GM21737 (cell line): Measurements from ENCODE around the gene EHD2.
"Not testable (repeated sequence)": the region's sequence is repeated elsewhere in the genome, so short reads cannot be mapped to it uniquely, and the experiment has no call there.

Experiments used
- ATAC-seq: cut with Tn5 transposase; IDR thresholded peaks from one replicate; pipeline ENCODE4 v1.9.1; 2021; ENCODE audit warnings: mild to moderate bottlenecking, moderate library complexity; ENCODE audit not compliant: unreplicated experiment

EHD2 gene, protein sequence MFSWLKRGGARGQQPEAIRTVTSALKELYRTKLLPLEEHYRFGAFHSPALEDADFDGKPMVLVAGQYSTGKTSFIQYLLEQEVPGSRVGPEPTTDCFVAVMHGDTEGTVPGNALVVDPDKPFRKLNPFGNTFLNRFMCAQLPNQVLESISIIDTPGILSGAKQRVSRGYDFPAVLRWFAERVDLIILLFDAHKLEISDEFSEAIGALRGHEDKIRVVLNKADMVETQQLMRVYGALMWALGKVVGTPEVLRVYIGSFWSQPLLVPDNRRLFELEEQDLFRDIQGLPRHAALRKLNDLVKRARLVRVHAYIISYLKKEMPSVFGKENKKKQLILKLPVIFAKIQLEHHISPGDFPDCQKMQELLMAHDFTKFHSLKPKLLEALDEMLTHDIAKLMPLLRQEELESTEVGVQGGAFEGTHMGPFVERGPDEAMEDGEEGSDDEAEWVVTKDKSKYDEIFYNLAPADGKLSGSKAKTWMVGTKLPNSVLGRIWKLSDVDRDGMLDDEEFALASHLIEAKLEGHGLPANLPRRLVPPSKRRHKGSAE

DNA sequence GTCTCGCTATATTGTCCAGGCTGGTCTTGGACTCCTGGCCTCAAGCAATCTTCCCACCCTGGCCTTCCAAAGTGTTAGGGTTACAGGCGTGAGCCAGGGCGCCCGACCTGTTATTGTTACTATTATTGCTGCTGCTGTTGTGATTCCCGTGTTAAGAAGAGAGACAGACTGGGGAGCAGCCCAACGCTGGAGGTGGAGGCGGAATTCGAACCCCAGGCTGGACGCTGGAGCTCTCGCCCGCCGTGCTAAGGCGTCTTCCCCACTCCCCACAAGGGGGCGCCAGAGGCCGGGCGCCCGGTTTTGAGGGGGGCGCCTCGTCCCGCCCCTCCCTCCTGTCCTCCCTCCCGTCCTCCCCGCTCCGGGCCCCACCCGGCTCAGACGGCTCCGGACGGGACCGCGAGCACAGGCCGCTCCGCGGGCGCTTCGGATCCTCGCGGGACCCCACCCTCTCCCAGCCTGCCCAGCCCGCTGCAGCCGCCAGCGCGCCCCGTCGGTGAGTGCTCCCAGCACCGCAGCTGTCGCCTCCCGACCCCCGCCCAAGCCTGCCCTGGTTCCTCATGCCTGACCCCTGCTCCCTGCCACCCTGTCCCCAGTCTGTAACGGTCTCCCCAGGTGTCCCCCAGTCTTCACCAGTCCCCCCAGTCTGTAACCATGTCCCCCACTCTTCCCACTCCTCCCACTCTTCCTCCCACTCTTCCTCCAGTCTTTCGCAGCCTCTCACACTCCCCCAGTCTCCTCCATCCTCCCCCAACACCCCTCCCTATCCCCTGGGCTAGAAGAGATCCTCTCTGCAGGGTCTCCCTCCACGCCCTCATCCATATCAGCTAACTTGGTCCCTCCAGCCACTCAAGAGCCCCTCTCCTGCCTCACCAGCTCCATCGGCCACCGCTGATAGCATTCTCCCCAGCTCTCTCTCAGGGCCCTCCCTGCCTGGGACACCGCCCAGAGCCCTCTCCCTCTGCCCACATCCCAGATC is at the start of gene EHD2:
Gene EHD2 (plus strand): TSS at position 377 of the 976 bp plus-strand sequence. CDS start 3,191 bp downstream, outside the sequence.
- no peak for ATAC-seq

DNA sequence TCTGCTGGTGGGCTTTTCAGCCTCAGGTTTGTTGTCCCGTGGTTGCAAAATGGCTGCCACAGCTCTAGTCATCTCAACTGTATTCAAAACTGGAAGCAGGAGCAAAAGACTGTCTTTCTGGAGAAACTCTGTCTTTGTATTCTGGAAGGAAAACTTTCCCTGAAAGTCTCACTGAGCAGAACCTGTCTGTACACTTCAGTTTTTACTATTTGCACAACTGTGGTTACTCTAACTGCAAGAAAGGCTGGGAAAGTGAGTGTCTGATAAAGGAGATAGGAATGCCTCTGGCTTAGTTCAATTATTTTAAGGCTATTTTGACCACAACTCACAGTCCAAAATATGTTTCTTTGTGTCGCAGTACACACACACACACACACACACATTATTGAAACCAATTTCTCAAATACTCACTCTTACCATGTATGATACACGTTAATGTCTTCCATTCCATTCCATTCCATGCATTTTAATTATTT is 49.7 kb upstream of the EHD2 start:
- ATAC-seq = no peak

DNA sequence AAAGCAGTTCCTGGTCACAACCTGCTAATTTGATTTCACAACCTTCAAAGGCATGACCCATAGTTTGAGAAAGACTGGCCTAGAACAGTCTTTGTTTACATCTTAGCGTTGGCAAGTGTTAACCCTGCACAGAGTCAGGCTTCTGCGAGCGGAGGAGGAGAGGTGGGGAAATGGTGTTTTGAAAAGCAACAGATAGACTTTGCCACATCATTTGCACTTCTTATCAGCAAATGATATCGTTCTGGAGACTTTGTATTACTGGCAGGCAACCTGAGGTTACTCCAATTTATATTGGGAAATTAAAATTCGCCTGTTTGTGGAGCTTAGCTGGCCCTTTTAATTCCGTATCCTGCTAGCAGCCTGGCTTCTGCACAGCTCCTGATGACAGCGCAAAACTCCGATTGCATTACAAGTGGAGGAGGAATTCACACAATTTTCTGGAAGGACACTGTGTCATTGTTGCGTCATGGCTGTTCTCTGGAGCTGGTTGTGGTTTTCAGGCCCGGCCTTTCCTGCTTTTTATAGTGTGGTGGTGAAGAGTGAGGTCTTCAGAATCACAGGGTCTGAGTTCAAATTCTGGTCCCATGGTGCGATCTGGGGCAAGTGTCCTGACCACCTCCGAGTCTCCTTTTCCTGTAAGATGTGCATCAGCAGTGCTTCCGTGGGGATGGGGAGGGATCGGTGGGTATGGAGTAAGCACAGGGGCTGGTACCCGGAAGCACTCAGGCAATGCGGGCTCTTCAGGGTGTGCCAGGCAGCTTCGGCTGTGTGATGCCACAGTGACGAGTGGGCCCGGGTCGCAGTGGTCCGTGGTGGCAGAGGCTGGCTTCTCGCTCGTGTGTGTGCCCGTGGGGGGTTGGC is 49.1 kb upstream of the EHD2 start:
- no peak for ATAC-seq

DNA sequence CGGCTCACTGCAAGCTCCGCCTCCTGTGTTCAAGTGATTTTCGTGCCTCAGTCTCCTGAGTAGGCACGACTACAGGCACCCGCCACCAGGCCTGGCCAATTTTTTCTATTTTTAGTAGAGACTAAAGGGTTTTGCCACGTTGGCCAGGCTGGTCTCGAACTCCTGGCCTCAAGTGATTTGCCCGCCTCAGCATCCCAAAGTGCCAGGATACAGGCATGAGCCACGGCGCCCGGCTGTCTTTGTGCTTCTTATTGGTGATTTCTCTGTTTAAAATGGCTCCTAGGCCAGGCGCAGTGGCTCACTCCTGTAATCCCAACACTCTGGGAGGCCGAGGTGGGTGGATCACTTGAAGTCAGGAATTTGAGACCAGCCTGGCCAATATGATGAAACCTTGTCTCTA is 44.7 kb upstream of the EHD2 start:
- not testable (repeated sequence) for ATAC-seq

DNA sequence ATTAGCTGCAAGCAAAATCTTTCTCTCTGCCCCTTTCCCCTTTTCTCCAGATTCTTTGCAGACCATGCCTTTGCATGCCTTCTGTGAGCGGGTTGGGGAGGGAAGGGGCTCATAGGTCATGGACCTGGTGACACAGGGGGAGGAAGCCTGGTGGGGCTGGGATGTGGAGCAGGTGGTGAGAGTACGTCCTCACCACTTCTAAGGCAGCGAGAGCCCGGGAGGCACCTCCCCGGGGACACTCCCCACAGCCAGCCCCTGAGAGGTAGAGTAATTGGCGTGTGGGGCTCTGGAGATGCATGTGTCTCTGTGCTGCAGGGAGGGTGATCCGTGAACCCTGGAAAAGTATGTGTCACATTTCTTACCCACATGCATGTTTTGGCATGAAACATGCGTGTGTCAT is 42.5 kb upstream of the EHD2 start:
- no peak for ATAC-seq

DNA sequence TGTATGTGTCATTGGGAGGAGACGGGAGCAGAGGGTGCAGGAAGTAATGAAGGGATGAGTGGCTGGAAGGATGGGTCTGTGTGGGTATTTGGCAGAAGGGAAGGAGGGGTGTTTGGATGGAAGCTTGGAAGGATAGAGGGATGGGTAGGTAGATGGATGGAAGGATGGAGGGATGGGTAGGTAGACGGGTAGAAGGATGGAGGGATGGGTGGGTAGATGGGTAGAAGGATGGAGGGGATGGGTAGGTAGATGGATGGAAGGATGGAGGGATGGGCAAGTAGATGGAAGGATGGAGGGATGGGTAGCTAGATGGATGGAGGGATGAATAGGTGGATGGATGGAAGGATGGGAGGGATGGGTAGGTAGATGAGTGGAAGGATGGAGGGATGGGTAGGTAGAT is 41.7 kb upstream of the EHD2 start:
- no peak for ATAC-seq

DNA sequence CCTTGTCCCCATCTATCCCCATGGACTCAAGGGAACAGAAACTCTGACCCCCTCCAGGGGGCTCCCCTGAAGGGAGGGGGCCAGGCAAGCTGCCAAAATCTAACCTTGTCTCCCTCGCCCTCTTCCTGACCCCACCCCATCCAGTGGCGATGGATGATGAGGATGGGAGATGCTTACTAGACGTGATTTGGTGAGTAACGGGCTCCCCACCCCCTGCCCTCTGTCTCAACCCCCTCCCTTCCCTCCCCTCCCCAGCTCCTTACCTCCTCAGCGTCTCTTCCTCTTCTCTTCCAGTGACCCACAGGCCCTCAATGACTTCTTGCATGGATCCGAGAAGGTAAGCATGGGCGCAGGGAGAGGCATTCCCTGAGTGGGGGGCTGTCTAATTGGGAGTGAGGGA is 39.8 kb upstream of the EHD2 start:
- no peak for ATAC-seq

DNA sequence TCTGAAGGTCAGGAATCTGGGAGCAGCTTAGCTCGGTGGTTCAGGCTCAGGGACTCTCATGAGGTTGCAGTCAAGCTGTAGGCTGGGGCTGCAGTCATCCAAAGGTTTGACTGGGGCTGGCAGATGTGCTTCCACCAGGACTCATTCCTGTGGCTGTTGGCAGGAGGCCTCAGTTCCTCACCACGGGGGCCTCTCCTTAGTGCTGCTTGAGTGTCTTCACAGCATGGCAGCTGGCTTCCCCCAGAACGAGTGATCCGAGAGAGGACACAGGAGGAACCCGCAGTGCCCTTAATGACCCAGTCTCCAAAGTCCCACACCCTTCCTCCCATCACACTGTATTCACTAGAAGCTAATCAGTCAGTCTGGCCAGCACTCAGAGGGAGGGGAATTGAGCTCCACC is 38.7 kb upstream of the EHD2 start:
- no peak for ATAC-seq

DNA sequence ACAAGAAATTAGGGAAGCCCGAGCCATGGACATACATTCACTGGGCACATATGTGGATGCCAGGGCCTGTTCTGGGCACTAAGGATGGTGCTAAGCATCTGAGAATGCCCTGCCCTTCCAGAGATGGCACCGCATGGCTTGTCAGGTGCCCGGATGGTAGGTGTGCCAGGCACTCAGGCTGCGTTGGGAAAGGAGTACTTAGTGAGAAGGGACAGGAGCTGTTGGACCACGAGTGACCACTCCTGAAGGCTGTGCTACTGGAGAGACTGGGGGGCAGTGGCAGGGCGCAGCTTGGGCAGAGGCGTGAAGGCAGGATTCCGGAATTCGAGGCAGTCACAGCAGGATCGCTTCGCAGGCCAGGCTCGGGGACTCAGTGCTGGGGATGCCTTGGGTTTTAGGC is 38.0 kb upstream of the EHD2 start:
- no peak for ATAC-seq

DNA sequence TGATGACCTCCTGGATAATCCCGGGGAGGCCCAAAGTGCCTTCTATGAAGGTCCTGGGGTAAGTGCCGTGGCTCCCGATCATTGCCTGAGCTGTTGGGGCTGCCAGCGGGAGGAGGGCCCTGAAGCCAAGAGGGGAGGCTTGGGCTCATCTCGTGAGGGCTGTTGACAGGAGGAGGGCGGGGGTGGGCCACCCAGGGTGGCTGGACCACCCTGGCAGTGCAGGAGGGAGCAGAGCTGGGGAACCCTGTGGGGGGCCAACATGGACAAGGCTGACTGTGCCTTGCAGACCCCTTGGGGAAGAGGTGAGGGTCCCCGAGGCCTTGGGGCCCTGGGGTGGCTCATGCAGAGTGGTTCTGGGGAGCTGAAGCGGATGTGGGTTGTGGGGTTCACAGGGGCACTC is 37.4 kb upstream of the EHD2 start:
- ATAC-seq = no peak

DNA sequence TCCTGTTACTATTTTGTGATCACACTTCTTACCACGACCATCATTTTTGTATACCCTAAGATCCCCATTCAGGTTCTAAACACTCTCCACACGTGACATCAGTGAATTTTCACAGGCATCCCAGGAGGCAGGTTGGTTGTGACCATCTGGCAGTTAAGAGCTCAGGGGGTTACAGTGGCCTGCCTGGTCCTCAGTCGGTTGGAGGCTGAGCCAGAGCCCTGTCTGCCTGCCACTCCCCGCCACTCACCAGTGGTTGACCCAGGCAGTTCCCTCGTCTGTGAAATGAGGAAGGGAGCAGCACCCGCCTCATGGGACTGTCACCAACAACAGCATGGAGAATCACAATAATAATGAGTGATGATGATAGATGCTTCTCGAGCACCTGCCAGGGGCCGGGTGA is 36.4 kb upstream of the EHD2 start:
- no peak for ATAC-seq

DNA sequence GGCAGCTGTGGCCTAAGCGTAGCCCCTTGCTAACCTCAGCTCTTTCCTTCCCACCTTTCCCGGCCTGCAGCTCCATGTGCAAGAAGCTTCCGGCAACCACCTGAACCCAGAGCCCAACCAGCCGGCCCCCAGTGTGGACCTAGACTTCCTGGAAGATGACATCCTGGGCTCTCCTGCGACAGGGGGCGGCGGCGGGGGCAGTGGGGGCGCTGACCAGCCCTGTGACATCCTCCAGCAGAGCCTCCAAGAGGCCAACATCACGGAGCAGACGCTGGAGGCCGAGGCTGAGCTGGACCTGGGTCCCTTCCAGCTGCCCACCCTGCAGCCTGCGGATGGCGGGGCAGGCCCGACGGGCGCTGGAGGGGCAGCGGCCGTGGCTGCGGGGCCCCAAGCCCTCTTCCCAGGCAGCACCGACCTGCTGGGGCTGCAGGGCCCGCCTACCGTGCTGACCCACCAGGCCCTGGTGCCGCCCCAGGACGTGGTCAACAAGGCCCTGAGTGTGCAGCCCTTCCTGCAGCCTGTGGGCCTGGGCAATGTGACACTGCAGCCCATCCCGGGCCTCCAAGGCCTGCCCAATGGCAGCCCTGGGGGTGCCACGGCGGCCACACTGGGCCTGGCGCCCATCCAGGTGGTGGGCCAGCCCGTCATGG is 33.8 kb upstream of the EHD2 start:
- no peak for ATAC-seq

DNA sequence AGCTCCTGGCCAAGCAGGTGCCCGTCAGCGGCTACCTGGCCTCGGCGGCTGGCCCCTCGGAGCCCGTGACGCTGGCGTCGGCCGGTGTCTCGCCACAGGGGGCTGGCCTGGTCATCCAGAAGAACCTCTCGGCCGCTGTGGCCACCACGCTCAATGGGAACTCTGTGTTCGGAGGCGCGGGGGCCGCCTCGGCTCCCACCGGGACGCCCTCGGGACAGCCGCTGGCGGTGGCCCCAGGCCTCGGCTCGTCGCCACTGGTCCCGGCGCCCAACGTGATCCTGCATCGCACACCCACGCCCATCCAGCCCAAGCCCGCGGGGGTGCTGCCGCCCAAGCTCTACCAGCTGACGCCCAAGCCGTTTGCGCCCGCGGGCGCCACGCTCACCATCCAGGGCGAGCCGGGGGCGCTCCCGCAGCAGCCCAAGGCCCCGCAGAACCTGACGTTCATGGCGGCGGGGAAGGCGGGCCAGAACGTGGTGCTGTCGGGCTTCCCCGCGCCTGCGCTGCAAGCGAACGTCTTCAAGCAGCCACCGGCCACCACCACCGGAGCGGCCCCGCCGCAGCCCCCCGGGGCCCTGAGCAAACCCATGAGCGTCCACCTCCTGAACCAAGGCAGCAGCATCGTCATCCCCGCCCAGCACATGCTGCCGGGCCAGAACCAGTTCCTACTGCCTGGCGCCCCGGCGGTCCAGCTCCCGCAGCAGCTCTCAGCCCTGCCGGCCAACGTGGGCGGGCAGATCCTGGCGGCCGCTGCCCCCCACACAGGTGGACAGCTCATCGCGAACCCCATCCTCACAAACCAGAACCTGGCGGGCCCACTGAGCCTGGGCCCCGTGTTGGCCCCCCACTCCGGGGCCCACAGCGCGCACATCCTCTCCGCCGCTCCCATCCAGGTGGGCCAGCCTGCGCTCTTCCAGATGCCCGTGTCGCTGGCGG is 33.0 kb upstream of the EHD2 start:
- ATAC-seq = no peak

DNA sequence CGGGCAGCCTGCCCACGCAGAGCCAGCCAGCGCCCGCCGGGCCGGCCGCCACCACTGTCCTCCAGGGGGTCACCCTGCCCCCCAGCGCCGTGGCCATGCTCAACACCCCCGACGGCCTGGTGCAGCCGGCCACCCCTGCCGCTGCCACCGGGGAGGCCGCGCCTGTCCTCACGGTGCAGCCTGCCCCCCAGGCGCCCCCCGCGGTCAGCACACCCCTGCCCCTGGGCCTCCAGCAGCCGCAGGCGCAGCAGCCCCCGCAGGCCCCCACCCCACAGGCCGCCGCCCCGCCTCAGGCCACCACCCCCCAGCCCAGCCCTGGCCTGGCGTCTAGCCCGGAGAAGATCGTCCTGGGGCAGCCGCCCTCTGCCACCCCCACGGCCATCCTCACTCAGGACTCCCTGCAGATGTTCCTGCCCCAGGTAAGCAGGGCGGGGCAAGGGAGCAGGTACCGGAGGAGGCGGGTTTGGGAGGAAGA is 32.3 kb upstream of the EHD2 start:
- ATAC-seq = no peak

DNA sequence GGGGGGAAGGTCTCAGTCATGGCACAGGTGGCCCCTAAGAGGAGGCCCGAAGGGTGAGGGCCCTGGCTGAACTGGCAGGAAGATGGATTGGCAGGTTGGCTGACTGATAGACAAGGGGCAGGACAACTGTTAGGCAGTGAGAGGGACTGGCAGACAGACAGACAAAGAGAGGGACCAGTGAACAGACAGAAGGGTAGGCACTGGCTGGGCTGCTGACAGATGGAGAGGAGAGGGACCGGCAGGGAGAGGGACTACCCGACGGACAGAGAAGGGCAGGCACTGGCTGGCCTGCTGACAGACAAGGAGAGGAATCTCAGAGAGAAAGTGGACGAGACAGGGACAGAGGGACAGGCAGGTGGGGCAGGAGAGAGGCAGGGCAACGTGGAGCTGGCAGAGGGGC is 31.8 kb upstream of the EHD2 start:
- ATAC-seq = no peak

DNA sequence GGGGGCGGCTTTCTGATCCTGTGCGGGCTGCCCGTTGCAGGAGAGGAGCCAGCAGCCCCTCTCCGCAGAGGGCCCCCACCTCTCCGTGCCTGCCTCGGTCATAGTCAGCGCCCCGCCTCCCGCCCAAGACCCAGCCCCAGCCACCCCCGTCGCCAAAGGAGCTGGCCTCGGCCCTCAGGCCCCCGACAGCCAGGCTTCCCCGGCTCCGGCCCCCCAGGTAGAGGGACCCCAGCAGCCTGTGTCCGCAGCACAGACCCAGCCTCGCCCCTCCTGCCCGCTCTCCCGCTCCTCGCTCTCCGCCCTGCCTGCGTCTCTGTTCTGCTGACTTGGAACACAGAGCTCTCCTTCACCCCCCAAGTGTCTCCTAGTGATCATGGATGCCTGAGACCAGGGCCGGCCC is 31.3 kb upstream of the EHD2 start:
- no peak for ATAC-seq

DNA sequence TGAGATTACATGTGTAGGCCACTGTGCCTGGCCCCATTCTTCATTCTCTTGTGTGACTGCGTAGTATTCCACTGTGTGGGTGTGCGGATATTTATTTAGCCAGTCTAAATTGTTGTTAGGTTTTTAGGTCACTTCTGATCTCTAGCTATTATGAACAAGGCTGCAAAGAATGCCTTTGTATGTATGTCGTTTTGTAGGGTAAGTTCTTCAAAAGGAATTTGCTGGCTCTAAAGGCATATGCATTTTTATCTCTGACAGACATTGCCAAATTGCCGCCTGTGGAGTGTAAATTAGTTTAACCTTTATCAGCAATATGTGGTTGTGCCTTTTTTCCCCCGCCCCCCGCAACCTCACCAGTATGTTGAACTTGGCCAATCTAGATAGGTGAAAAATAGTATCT is 30.3 kb upstream of the EHD2 start:
- ATAC-seq = no peak

DNA sequence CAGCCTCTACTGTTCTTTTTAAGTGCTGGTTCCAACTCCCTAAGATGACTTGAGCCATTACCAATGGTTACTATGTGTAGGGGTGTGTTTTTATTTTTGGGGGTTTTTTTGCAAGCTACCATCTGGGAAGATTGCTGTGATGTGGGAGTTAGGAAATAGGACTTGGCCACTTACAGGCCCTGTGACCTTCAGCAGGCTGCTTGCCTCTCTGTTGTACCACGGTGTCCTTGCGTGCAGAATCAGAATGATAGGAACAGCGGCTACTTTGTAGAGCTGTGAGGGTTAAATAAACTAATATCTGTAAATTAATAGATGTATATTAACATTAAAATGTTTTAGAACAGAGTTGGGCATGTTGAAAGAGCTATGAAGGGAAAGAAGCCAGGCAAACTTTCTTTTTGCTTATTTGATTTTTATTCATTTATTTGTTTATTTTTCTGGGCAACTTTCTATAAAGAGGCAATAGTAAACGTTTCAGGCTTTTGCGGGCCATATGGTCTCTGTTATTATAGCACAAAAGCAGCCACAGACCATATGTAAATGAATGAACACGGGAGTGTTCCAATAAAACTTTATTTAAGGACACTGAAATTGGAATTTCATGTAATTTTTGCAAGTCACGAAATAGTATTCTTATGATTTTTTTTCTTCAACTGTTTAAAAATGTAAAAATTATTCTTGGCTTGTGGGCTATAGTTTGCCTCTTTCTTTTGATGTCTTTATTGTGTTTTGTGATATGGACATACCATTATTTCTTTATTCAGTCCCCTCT is 26.4 kb upstream of the EHD2 start:
- no peak for ATAC-seq
